Peyer's patch (tissue), 4 donors: ENCODE data around the gene COLEC12.

ENCODE experiments used
- POLR2A ChIP-seq, 2 donors: fragments of 450-650 bp; IDR thresholded peaks; one replicate each; pipeline ENCODE4 v1.5.1; 2017; ENCODE audit warnings: antibody characterized with exemption in 2 of 2, mild to moderate bottlenecking in 2 of 2, moderate library complexity in 2 of 2
- TF ChIP-seq, protein P1 (sequence below), 6 experiments: fragments of 450-650 bp in 4 of 6; fragments of 200-600 bp in 2 of 6; sonication (generic) in 1 of 6; IDR thresholded peaks; one replicate each; pipeline ENCODE4 v1.5.1; 2017 to 2019; ENCODE audit warnings: antibody characterized with exemption in 6 of 6, mild to moderate bottlenecking in 3 of 6, moderate library complexity in 1 of 6

DNA sequence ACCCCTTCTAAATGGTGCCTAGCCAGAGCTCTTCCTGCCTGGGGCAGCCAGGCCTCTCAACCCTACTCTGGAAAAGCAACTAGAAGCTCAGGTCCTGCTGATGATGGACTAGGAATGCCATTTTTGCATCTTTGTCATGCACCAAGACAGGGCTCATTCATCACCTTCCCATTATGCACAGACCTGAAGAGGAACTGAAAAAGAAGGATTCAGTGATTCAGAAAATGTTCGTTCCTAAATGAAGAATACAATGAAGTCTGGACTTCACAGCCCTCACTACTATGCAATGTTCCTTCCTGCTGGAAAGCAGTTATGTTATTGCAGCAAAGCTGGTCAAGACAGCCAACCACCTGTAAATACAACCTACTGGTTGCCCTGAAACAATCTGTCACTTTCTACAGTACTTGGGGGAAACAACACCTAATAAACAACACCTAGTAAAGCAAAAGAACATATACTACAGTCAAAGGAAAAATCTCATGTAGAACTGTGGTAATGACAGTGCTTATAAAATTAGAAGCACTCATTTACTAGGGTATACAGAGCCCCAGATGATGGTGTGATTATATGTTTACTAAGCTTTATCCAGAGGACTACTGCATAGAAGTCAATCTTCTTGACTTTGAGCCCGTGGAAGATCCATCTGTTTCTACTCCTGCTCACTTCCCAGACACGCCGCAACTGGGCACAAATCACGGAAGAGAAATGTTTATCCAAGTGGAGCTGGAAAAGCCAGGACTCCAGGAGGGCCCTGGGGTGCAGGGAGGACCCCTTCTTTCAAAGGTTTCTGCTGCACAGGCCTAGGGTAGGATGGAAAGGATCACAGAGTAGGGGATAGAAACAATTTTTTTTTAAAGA, 129.5 kb downstream of the COLEC12 start:
- TF ChIP-seq, protein P1, sequence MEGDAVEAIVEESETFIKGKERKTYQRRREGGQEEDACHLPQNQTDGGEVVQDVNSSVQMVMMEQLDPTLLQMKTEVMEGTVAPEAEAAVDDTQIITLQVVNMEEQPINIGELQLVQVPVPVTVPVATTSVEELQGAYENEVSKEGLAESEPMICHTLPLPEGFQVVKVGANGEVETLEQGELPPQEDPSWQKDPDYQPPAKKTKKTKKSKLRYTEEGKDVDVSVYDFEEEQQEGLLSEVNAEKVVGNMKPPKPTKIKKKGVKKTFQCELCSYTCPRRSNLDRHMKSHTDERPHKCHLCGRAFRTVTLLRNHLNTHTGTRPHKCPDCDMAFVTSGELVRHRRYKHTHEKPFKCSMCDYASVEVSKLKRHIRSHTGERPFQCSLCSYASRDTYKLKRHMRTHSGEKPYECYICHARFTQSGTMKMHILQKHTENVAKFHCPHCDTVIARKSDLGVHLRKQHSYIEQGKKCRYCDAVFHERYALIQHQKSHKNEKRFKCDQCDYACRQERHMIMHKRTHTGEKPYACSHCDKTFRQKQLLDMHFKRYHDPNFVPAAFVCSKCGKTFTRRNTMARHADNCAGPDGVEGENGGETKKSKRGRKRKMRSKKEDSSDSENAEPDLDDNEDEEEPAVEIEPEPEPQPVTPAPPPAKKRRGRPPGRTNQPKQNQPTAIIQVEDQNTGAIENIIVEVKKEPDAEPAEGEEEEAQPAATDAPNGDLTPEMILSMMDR (IDR thresholded peaks at IDR 0.05) = no peak
- TF ChIP-seq POLR2A (IDR thresholded peaks at IDR 0.05) = no peak
